Measurements from ENCODE around the gene BLACAT1. TPM values are rescaled to one million over a fixed set of nuclear protein-coding genes. Genes with fewer than 3 reads are reported as not detected.

BLACAT1 gene
- total RNA-seq (2021; fragmentation: NEBNext Ultra II Directional; extraction: Animal tissue kit (Norgen Biotek cat#: 25700)) (3.5 and 3.8 TPM in 2 replicates), polyA plus RNA-seq (2011; rRNA removed) (6.3 and 10.5 TPM in 2 replicates), polyA minus RNA-seq (2011; rRNA and poly(A)+ RNA removed) (13.1 and 19.7 TPM in 2 replicates)
- 7.2 TPM for polyA plus RNA-seq (2011; cell fraction: cytosol; rRNA removed)
- 18.7 TPM for polyA plus RNA-seq (2011; cell fraction: nucleus; rRNA removed)
- polyA plus RNA-seq (2012, experiment 1 of 2), result 6.7 to 8.3 TPM (median 7.4 TPM) in 4 replicates
- 5.7 TPM for polyA plus RNA-seq (2012, experiment 2 of 2)
- polyA plus RNA-seq (2013, experiment 1 of 2), result 3.9 TPM
- 3.9 TPM for polyA plus RNA-seq (2013, experiment 2 of 2)
- 4.6 TPM for polyA minus RNA-seq (2011; cell fraction: cytosol; rRNA and poly(A)+ RNA removed)
- polyA minus RNA-seq (2011; cell fraction: nucleus; rRNA and poly(A)+ RNA removed), result 11.3 TPM
- long read RNA-seq, experiment 1, partial matches to known transcripts, result 0 of 4 reads
- long read RNA-seq, experiment 1, other reads (novel, unspliced or antisense), result 0 of 4 reads
- long read RNA-seq, experiment 2, result 0 reads

DNA sequence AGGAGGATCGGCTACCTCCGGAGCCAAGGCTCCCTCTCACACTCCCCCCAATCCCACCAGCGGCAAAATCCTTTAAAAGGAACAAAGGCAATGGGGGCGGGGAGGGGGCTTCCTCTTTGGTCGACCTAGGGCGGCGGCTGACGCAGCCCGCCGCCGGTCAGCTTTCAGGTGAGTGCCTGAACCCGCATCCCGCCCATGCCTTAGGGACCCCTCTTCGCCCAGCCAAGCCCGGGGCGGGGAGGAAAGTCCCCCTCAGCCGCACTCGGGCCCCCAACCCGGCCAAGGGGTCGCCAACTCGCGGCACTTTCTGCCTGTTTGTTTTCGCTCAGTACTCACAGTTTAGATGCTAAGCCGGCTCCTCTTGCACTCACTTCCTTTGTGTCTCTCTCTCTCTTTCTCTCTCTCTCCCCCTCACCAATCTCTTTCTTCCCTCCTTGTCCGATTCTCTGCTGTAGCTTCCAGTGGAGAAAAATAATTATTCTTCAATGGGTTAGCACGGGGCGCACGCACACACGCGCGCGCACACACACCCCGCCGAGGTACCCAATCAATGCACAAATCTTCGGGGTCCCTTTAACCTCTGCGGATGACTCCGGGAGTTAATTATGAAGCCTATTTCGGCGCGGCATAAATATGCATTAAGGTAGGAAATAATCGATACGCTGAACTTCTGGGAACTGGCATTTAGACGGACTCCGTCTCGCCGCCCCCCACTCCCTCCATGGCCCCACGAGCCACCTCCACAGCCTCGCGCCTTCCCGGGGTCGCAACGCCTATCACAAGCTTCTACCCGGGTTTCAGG lies at the start of gene BLACAT1:
Gene BLACAT1 (minus strand): TSS at position 465 of the 802 bp plus-strand sequence.
- Histone ChIP-seq H2BK120ac (replicated peaks; ENCODE audit: low read depth, low read length) (peak within 1 kb of the TSS; percentile 67), H4K8ac (ENCODE audit: extremely low read depth, insufficient read depth, low read length) (peak within 1 kb of the TSS; percentile 93), H2BK5ac (ENCODE audit: low read depth, low read length) (peak within 1 kb of the TSS; percentile 94; the same call in 1 of the 2 replicates), H3K79me1 (ENCODE audit: low read depth, low read length) (peaks cover 3% of the 10 kb centered on the region; the same call in 1 of the 2 replicates), H3K27me3 (replicated peaks in 1 of 4; ENCODE audit: control insufficient read depth in 3 of 4, extremely low read depth in 1 of 4, insufficient read depth in 3 of 4, low read length in 3 of 4) (peaks cover 0 to 2% (median 0%) of the 10 kb centered on the region in 4 experiments; a peak in 2 of 7 replicates), H4K20me1 (replicated peaks in 1 of 2; ENCODE audit: control insufficient read depth in 1 of 2, insufficient read depth in 2 of 2, low read length in 2 of 2) (peaks cover 0 to 5% of the 10 kb centered on the region in 2 experiments), H3K36me3 (ENCODE audit: control insufficient read depth in 2 of 4, insufficient read depth in 4 of 4, low read length in 3 of 4) (peaks cover 0 to 7% (median 1%) of the 10 kb centered on the region in 4 experiments; a peak in 1 of 8 replicates), H2AK5ac (ENCODE audit: low read depth, low read length) (0 out of 2 replicates have a peak within 1 kb of the TSS, but pooled peaks have one; percentile 83), H3K4me2 (ENCODE audit: insufficient read depth in 1 of 2, low read depth in 2 of 2, low read length in 2 of 2) (peak within 1 kb of the TSS; percentile 62 to 89), H2BK12ac (ENCODE audit: low read depth, low read length) (peak within 1 kb of the TSS; percentile 99; the same call in 1 of the 2 replicates), H3K14ac (ENCODE audit: insufficient read length) (no peak within 1 kb of the TSS), H3K4ac (replicated peaks; ENCODE audit: insufficient read length, low read depth, low read length) (peak within 1 kb of the TSS; percentile 73), H3K79me2 (ENCODE audit: control insufficient read depth in 1 of 2, insufficient read depth in 2 of 2, low read length in 2 of 2) (peaks cover 0 to 11% of the 10 kb centered on the region in 2 experiments; a peak in 2 of 4 replicates), H3K9ac (replicated peaks in 1 of 4; ENCODE audit: extremely low read depth in 1 of 4, low read depth in 3 of 4, low read length in 3 of 4) (peak within 1 kb of the TSS; percentile 62 to 77 (median 76)), H4K91ac (replicated peaks; ENCODE audit: insufficient read length, low read length) (peak within 1 kb of the TSS; percentile 98), H2BK15ac (ENCODE audit: low read length) (peak within 1 kb of the TSS; percentile 95), H3K4me3 (ENCODE audit: extremely low read depth in 1 of 4, insufficient read depth in 2 of 4, low read depth in 3 of 4, low read length in 4 of 4) (peak within 1 kb of the TSS; percentile 75 to 88 (median 83)), H3K9me3 (ENCODE audit: insufficient read depth in 2 of 2, low read depth in 1 of 2, low read length in 1 of 2) (no peaks in the 10 kb centered on the region), H3K4me1 (replicated peaks in 1 of 4; ENCODE audit: control insufficient read depth in 3 of 4, insufficient read depth in 4 of 4, low read length in 3 of 4) (peaks cover 17 to 53% (median 27%) of the 10 kb centered on the region in 4 experiments), H4K5ac (ENCODE audit: insufficient read length, low read depth, low read length) (peak within 1 kb of the TSS; percentile 16), H2AFZ (ENCODE audit: low read length) (no peak within 1 kb of the TSS), H2BK20ac (ENCODE audit: low read length) (no peak within 1 kb of the TSS), H3K27ac (ENCODE audit: low read depth, low read length) (peak within 1 kb of the TSS; percentile 42; the same call in 1 of the 2 replicates), H3K23me2 (ENCODE audit: low read depth, low read length) (peaks cover 14% of the 10 kb centered on the region), H3K18ac (ENCODE audit: extremely low read depth, low read length) (peak within 1 kb of the TSS; percentile 97), H3K23ac (ENCODE audit: insufficient read length) (no peak within 1 kb of the TSS), H3K56ac (replicated peaks; ENCODE audit: insufficient read length, low read depth, low read length) (peak within 1 kb of the TSS; percentile 84)
- no peak for FAIRE-seq
- DNase-seq (ENCODE audit: low read depth in 1 of 2, low spot score in 2 of 2), result peak in 1 of 2 experiments; percentile 77
- CTCF ChIA-PET (ENCODE audit: partially characterized antibody), result interaction anchor here (0.8 to 30.2 kb wide), 14 partner anchors 10 to 137 kb away, joined by 3 to 767 read pairs (median 6); partner anchors contain the start of gene LEMD1
- 2% methylated on average over 53 of the region's 53 CpGs; no CpG with 5 or more reads in 1 of the 2 experiments for WGBS, 2 experiments (ENCODE audit: extremely low coverage in 1 of 2, insufficient coverage in 1 of 2, insufficient read length in 1 of 2, insufficient replicate concordance in 2 of 2, low coverage in 1 of 2, low lambda C conversion rate in 2 of 2, missing lambda C conversion rate in 1 of 2)
- POLR2A ChIA-PET (ENCODE audit: partially characterized antibody), result interaction anchor here (0.8 to 7.7 kb wide), 22 partner anchors 8 to 154 kb away, joined by 3 to 220 read pairs (median 4); partner anchors contain the start of gene CDK18
- no peak for TF ChIP-seq SRF (IDR thresholded peaks at IDR 0.05; ENCODE audit: low read depth, low read length)
- TF ChIP-seq SP1 (IDR thresholded peaks at IDR 0.05; ENCODE audit: low read depth, low read length), result no peak
- TF ChIP-seq GABPA (IDR thresholded peaks at IDR 0.05; ENCODE audit: borderline replicate concordance, insufficient read depth, low read length), result no peak
- no peak for TF ChIP-seq MAFK (IDR thresholded peaks at IDR 0.05; ENCODE audit: low read depth, low read length)
- TF ChIP-seq, protein P1, sequence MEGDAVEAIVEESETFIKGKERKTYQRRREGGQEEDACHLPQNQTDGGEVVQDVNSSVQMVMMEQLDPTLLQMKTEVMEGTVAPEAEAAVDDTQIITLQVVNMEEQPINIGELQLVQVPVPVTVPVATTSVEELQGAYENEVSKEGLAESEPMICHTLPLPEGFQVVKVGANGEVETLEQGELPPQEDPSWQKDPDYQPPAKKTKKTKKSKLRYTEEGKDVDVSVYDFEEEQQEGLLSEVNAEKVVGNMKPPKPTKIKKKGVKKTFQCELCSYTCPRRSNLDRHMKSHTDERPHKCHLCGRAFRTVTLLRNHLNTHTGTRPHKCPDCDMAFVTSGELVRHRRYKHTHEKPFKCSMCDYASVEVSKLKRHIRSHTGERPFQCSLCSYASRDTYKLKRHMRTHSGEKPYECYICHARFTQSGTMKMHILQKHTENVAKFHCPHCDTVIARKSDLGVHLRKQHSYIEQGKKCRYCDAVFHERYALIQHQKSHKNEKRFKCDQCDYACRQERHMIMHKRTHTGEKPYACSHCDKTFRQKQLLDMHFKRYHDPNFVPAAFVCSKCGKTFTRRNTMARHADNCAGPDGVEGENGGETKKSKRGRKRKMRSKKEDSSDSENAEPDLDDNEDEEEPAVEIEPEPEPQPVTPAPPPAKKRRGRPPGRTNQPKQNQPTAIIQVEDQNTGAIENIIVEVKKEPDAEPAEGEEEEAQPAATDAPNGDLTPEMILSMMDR (IDR thresholded peaks at IDR 0.05; ENCODE audit: control extremely low read depth in 1 of 3, insufficient read depth in 1 of 3, low read depth in 1 of 3, low read length in 3 of 3), result no peak
